DMS79 (cell line): ENCODE data around the gene PRR19.
A peak's percentile ranks its signal among the peaks of the same experiment; 100 is the strongest.
"Not testable (repeated sequence)": the region's sequence is repeated elsewhere in the genome, so short reads cannot be mapped to it uniquely, and the experiment has no call there.

ENCODE experiments used
- DNase-seq: peaks from one replicate; lab custom pipeline; 2025; lab: John Stamatoyannopoulos, UW

Gene PRR19, protein sequence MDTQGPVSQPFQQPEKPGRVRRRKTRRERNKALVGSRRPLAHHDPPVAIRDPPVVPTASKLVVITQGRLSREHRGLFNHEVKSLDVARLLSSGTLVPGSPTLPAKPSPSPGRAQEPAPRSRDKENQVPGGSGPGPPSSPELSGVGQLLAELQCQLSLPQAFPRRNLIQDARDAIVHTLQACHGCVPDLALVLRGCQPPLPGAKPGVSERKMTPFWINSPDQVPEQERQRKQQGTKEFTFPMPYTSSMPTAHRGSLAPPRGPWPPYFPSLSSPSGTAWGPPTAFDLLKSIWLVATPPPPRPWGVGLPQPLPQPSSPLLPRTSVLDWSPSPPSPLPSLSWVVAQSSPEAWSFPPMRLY

GRCh38 chr19:42301646-42302203, at the start of gene PRR19:
Gene PRR19, plus strand, starts transcription at chr19:42302132. Its CDS starts 7,453 bp downstream, at chr19:42309585.
- no peak for DNase-seq

- DNase-seq, result no peak
Observed at GRCh38 chr19:42252365-42253244, 49.3 kb upstream of the PRR19 start.

DNA sequence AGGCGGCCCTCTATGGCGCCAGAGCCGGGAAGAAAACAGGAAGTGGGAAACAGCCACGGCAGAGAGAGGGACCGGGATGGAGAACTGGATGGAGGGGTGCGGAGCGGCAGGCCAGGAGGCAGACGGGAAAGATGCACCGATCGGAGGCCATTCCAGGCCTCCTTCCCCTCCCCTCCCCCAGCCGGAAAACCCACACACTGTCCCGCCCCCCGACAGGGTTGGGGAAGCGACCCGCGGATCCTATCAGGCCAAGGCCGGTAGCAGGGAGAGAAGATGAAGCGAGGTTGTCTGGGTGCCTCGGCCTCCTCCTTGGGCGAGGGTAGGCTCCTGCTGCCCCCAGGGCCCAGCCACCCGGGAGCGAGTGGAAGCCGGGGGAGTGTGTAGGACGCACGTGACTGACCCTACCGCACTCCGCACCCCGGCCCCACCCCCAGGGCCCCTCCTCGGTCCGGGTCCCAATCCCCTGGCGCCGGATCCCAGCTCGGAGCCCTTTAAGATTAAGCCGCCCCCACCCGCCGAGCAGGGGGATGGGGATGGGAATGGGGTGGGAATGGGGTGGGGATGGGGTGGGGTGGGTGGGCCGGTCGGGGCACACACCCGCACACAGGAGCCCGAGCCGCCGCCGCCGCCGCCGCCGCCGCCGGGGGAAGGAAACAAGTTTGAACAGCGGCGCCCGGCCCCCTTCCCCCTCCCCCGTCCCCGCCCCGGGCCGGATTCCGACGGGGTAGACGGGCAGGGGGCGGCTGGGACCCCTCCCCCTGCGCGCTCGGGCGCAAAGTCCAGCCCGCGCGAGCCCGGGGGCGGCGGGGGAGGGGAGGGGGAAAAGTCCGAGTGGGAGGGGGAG, 48.5 kb upstream of the PRR19 start:
- peak; percentile 5 for DNase-seq

- DNase-seq, result peak; percentile 21
Observed at GRCh38 chr19:42254089-42254849, 47.7 kb upstream of the PRR19 start.

- peak; percentile 46 for DNase-seq
Observed at GRCh38 chr19:42254850-42255765, 46.8 kb upstream of the PRR19 start, which contains the start of gene ERF. Gene ERF, minus strand, starts transcription at chr19:42255128. Its CDS starts 129 bp downstream, at chr19:42254999.

DNA sequence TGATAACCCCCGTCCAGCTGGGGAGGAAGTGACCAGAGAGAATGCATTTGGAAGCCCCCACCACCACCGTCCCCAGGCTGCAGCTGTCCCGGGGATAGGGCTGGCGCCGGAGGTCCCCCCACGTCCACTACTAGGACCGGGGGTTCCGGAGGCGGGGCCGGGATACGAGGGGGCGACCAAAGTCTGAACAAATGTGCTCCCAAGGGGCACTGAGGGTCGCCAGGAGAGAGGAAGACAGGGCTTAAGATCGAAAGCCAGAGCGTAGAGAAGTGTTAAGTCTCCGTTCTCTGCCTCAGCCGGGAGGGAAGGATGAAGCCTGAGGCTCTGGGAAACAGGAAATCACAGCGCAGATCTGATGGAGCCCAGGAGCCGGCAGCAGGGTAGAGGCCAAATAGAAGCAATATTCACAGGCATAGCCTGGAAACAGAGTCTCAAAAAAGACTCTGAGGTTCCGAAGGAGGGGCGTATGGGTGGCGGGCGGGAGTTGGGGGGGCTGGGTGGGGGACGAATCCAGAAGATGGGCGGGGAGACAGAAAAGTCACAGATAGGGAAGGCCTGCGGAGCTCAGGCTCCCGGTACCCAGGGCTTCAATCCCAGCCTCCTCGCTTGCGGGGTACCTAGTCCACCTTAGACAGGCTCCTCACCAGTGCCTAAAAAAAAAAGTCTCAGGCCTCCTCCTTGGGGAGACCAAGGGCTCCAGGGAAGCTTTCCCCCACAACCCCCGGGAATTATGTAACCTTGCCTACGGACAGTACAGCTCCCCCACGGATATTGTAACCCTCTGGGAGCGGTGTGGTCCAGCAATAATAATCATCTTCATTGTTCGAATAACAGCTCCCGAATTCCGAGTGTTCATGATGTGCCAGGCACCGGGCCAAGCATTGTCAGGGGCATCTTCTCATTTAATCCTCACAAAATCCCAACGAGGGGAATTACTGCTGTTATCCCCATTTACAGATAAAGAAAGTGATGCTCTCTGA, 45.9 kb upstream of the PRR19 start:
- DNase-seq, result peak; percentile 9

DNA sequence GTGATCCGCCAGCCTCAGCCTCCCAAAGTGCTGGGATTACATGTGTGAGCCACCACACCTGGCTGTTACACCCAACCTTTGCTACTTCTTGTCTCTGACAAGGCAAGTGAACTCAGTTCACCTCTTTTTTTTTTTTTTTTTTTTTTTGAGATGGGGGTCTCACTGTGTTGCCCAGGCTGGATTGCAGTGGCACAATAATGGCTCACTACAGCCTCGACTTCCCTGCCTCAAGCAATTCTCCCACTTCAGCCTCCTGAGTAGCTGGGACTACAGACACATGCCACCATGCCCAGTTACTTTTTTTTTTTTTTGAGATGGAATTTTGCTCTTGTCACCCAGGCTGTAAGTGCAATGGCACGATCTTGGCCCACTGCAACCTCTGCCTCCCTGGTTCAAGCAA, 44.1 kb upstream of the PRR19 start:
- not testable (repeated sequence) for DNase-seq

DNA sequence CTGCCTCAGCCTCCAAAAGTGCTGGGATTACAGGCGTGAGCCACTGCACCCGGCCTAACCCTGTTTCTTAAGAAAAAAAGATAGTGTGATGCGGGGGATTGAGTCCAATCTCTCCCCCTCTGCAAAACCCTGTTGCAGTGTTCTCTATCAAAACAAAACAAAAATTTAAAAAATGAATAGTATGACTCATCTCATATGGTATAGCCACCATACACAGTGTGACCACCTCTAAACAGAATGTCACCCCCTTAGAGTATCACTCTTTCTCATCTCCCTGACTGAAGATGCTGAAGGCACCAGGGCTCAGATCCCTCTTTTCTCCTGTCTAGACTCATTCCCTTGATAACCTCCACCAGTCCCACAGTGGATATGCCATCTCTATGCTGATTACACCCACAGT, 40.2 kb upstream of the PRR19 start:
- no peak for DNase-seq

DNA sequence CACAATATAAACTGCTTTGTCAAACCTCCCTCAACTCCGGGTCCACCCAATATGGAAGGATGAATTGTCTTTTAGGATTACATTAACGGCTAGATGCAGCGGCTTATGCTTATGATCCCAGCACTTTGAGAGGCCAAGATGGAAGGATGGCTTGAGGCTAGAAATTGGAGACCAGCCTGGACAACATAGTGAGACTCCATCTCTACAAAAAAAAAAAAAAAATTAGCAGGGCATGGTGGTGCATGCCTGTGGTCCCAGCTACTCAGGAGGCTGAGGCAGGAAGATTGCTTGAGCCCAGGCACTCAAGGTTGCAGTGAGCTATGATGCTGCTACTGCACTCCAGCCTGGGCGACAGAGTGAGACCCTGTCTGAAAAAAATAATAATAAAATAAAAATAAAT, 35.8 kb upstream of the PRR19 start:
- not testable (repeated sequence) for DNase-seq

DNA sequence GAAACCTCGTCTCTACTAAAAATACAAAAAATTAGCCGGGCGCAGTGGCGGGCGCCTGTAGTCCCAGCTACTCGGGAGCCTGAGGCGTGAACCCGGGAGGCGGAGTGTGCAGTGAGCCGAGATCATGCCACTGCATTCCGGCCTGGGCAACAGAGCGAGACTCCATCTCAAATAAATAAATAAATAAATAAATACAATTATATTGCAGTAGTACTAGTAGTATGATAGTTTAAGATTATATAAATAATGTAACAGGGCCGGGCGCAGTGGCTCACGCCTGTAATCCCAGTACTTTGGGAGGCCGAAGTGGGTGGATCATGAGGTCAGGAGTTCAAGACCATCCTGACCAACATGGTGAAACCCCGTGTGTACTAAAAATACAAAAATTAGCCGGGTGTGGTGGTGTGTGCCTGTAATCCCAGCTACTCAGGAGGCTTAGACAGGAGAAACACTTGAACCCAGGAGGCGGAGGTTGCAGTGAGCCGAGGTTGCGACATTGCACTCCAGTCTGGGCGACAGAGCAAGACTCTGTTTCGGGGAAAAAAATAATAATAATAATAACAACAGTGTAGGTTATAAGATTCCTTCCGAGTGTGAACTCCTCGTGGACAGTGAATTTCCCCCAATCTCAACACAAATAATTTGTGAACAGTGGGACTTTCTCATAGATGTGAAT, 34.9 kb upstream of the PRR19 start:
- not testable (repeated sequence) for DNase-seq

GRCh38 chr19:42267644-42268141, 34.2 kb upstream of the PRR19 start:
- DNase-seq, result no peak

GRCh38 chr19:42268142-42268703, 33.7 kb upstream of the PRR19 start:
- peak; percentile 98 for DNase-seq

DNA sequence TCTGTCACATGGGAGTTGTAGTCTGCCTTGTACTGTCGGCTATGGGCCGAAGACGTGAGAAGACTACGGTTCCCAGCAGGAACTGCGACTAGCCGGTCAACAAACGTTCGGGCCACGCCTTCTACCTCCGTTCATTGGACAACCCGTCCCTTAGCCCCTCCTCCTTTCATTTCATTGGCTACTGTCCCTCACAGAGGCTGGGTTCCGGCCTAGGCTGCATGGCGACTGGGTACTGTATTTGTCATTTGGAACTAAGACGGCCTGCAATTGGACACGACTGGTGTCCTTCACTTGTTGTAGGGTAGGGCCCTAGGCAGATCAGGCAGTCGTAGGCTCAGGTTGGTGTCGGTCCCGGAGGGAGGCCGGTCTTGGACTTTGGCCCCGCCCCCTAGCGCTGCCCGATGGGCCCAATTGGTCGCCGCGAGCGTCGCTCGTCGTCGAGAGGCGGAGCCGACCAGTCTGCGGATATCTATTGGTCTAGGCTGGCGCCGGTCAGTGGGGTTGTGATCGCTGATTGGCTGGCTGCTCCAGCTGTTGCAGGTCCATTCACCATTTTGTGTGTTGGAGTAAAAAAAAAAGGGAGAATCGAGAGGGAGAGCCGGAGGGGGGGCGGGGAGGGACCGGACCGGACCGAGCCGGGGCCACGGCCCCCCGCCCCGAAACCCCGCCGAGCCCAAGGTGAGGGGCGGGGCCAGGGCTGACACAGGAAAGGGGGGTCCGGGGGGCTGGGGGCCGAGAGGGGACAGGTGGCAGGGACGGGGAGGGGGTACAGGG, 33.0 kb upstream of the PRR19 start, which contains the start of gene CIC:
TSS of gene CIC (plus strand) at position 549 of the 774 bp plus-strand sequence. CDS start 2,532 bp downstream, outside the sequence.
- DNase-seq, result peak; percentile 100

- no peak for DNase-seq
Observed at GRCh38 chr19:42269478-42270345, 32.2 kb upstream of the PRR19 start.

- no peak for DNase-seq
Observed at GRCh38 chr19:42270346-42271044, 31.4 kb upstream of the PRR19 start.
